Measurements from ENCODE around the gene ROR1. TPM values are rescaled to one million over a fixed set of nuclear protein-coding genes. Genes with fewer than 3 reads are reported as not detected.

ROR1 gene
- total RNA-seq, 6 donors from 2014 or later = 19.7 to 39.8 (median 28.5) TPM

GRCh38 chr1:63798284-63798683 lies 24.5 kb downstream of the ROR1 start:
- DNase-seq = no peak
- TF ChIP-seq POLR2AphosphoS5 (IDR thresholded peaks at IDR 0.05) (no peak), EP300 (IDR thresholded peaks at IDR 0.05) (no peak), CTCF (IDR thresholded peaks at IDR 0.05) (no peak), POLR2A (IDR thresholded peaks at IDR 0.05) (no peak)
- ATAC-seq (ENCODE audit: low FRiP score in 2 of 2) = no peak
- Histone ChIP-seq H3K4me3 (no peak overlapping the region), H3K36me3 (no peaks in the 10 kb centered on the region), H3K27me3 (no peaks in the 10 kb centered on the region), H3K9me3 (no peaks in the 10 kb centered on the region), H3K27ac (no peak overlapping the region), H3K4me1 (peaks cover 4 to 14% (median 9%) of the 10 kb centered on the region in 4 donors)
- 84 to 97% methylated on average over 2 of the region's 2 CpGs for WGBS, 2 donors

- H3K4me1 ChIP-seq = peaks cover 4 to 11% (median 8%) of the 10 kb centered on the region in 4 donors
- H3K27me3 ChIP-seq = no peaks in the 10 kb centered on the region
- H3K4me3 ChIP-seq = no peak overlapping the region
- no peak for ATAC-seq (ENCODE audit: low FRiP score in 2 of 2)
- H3K9me3 ChIP-seq = no peaks in the 10 kb centered on the region
- H3K27ac ChIP-seq = no peak overlapping the region
- no peak for DNase-seq
- WGBS, 2 donors = 69 to 75% methylated on average over 1 of the region's 1 CpG
- no peaks in the 10 kb centered on the region for H3K36me3 ChIP-seq
- no peak for TF ChIP-seq CTCF (IDR thresholded peaks at IDR 0.05)
- TF ChIP-seq POLR2AphosphoS5 (IDR thresholded peaks at IDR 0.05) = no peak
- TF ChIP-seq POLR2A (IDR thresholded peaks at IDR 0.05) = no peak
- no peak for TF ChIP-seq EP300 (IDR thresholded peaks at IDR 0.05)
Measured at GRCh38 chr1:63799307-63799706, 25.5 kb downstream of the ROR1 start.

DNA sequence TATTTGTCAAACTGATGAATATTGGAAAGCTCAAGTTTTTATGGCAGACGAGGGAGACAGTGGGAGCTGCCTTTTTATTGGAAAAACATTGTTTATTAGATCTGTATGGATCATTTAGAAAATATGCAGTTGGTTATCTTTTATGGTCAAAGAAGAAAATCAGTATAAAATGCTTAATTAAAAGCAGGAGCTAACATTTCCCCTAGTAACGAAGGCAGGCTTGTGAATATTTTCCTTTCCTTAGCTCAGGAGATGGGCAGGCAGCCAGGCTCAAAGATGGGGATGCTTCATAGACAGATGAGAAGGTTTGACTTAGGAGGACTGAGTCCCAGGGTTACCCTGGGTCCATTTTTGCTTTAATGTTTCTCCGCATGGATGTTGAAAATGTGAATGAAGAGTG lies 26.0 kb downstream of the ROR1 start:
- H3K27me3 ChIP-seq = no peaks in the 10 kb centered on the region
- H3K4me1 ChIP-seq = peaks cover under 1 to 6% (median 5%) of the 10 kb centered on the region in 4 donors
- no peaks in the 10 kb centered on the region for H3K36me3 ChIP-seq
- H3K27ac ChIP-seq = no peak overlapping the region
- H3K4me3 ChIP-seq = no peak overlapping the region
- 58 to 76% methylated on average over 3 of the region's 3 CpGs for WGBS, 2 donors
- TF ChIP-seq CTCF (IDR thresholded peaks at IDR 0.05) (no peak), POLR2AphosphoS5 (IDR thresholded peaks at IDR 0.05) (no peak), EP300 (IDR thresholded peaks at IDR 0.05) (no peak), POLR2A (IDR thresholded peaks at IDR 0.05) (no peak)
- no peak for ATAC-seq (ENCODE audit: low FRiP score in 2 of 2)
- no peak for DNase-seq
- no peaks in the 10 kb centered on the region for H3K9me3 ChIP-seq

- H3K27ac ChIP-seq = no peak overlapping the region
- no peak overlapping the region for H3K4me3 ChIP-seq
- TF ChIP-seq POLR2A (IDR thresholded peaks at IDR 0.05) (no peak), POLR2AphosphoS5 (IDR thresholded peaks at IDR 0.05) (no peak), EP300 (IDR thresholded peaks at IDR 0.05) (no peak), CTCF (IDR thresholded peaks at IDR 0.05) (no peak)
- ATAC-seq (ENCODE audit: low FRiP score in 2 of 2) (no peak), DNase-seq (no peak)
- H3K36me3 ChIP-seq = no peaks in the 10 kb centered on the region
- H3K9me3 ChIP-seq = no peaks in the 10 kb centered on the region
- H3K4me1 ChIP-seq = peaks cover 0 to 4% (median 2%) of the 10 kb centered on the region in 4 donors
- no peaks in the 10 kb centered on the region for H3K27me3 ChIP-seq
- 77% methylated on average over 3 of the region's 3 CpGs for WGBS, 2 donors
Measured at GRCh38 chr1:63802109-63802508, 28.3 kb downstream of the ROR1 start.

DNA sequence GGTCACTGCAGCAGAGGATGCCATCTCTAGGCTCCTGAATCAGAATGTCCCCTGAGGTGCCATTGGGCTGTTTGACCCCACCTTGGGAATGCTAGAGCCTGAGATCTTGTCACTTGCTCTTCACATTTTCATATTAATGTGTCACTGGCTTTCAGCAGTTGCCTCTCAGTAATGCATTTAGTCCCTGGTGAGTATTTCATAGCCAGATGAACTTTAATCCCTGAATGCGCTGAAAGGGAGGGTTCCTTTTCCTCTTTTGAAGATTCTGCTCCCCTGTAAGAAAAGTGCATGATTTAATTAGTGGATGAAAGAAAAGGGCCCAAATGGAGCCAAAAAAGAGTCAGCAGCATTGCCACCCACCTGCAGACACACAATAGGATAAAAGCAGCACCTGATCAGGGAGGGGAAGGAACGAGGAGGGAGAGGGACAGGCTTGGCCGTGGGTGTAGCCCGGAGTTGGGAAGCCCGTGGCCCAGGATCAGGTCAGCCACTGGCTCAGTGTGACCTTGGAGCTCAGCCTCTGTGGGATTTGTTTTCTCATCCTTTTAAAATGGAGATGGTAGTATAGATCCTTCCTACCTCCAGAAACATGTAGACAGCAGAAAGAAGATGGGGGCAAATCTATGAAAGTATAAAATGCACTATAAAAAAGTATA lies 31.1 kb downstream of the ROR1 start:
- 77 to 78% methylated on average over 5 of the region's 5 CpGs for WGBS, 2 donors
- H3K27me3 ChIP-seq = no peaks in the 10 kb centered on the region
- ATAC-seq (ENCODE audit: low FRiP score in 2 of 2) (no peak), DNase-seq (peak in 1 of 2 donors; percentile 26)
- H3K9me3 ChIP-seq = peaks cover 0 to 2% (median 0%) of the 10 kb centered on the region in 4 donors
- no peaks in the 10 kb centered on the region for H3K4me1 ChIP-seq
- TF ChIP-seq POLR2A (IDR thresholded peaks at IDR 0.05) (no peak), CTCF (IDR thresholded peaks at IDR 0.05) (no peak), EP300 (IDR thresholded peaks at IDR 0.05) (no peak), POLR2AphosphoS5 (IDR thresholded peaks at IDR 0.05) (no peak)
- H3K27ac ChIP-seq = no peak overlapping the region
- no peak overlapping the region for H3K4me3 ChIP-seq
- no peaks in the 10 kb centered on the region for H3K36me3 ChIP-seq
